Lung (tissue), 12 donors: ENCODE results near the gene RPRML. TPM values are rescaled to one million over a fixed set of nuclear protein-coding genes. Genes with fewer than 3 reads are reported as not detected.

ENCODE experiments used
- ATAC-seq: fragments of 200-7000 bp; cut with Tn5 transposase; one replicate; pipeline ENCODE4 v1.9.1; 2020; ENCODE audit warnings: moderate number of reproducible peaks; ENCODE audit not compliant: insufficient read depth, low FRiP score
- DNase-seq, 3 donors: peaks; one replicate each; pipeline ENCODE4 v3.0.0-alpha.2; 2013 to 2017
- H3K27ac ChIP-seq, 2 donors: one replicate each; pipeline ENCODE4 v1.5.1; 2013; ENCODE audit warnings: mild to moderate bottlenecking in 2 of 2, moderate library complexity in 2 of 2, control low read depth in 1 of 2, inconsistent platforms in 1 of 2, low read depth in 1 of 2, low read length in 1 of 2
- H3K27me3 ChIP-seq, 3 donors: one replicate each; pipeline ENCODE4 v1.5.1; 2013; ENCODE audit warnings: low read length in 2 of 3; ENCODE audit not compliant: control insufficient read depth in 3 of 3, insufficient read depth in 3 of 3
- H3K36me3 ChIP-seq, 4 donors: one replicate each; pipeline ENCODE4 v1.5.1; 2013; ENCODE audit warnings: low read length in 4 of 4, mild to moderate bottlenecking in 1 of 4, moderate library complexity in 1 of 4; ENCODE audit not compliant: control insufficient read depth in 4 of 4, insufficient read depth in 4 of 4
- H3K4me1 ChIP-seq, 5 donors: one replicate each; pipeline ENCODE4 v1.5.1; 2013; ENCODE audit warnings: low read length in 5 of 5, mild to moderate bottlenecking in 2 of 5, moderate library complexity in 1 of 5; ENCODE audit not compliant: control insufficient read depth in 5 of 5, insufficient read depth in 5 of 5
- H3K4me3 ChIP-seq: one replicate; pipeline ENCODE4 v1.5.1; 2013; ENCODE audit warnings: mild to moderate bottlenecking, control low read depth, moderate library complexity
- H3K9ac ChIP-seq, 2 donors: one replicate each; pipeline ENCODE4 v1.5.1; 2013; ENCODE audit warnings: low read length in 2 of 2, control low read depth in 1 of 2; ENCODE audit not compliant: insufficient read depth in 1 of 2
- H3K9me3 ChIP-seq, 4 donors: one replicate each; pipeline ENCODE4 v1.5.1; 2013; ENCODE audit warnings: low read length in 3 of 4, mild to moderate bottlenecking in 1 of 4, moderate library complexity in 1 of 4; ENCODE audit not compliant: control insufficient read depth in 4 of 4, insufficient read depth in 3 of 4
- CTCF ChIP-seq: IDR thresholded peaks from 2 replicates; pipeline ENCODE4 v1.5.1; 2012; ENCODE audit warnings: mild to moderate bottlenecking; ENCODE audit errors: control extremely low read depth, extremely low read depth
- WGBS, 2 donors: extraction: QIAGEN DNeasy Blood & Tissue Kit; methylation state at CpG; one replicate each; pipeline ENCODE4 v1.1.7; 2013; 5-methylcytosine and 5-hydroxymethylcytosine counted together
- polyA plus RNA-seq, 2 donors: library from polyadenylated mRNA; stranded (reverse); fragments of 200-250 nt; gene quantifications; one replicate each; pipeline ENCODE4 v1.2.1, GENCODE V29; 2013
- total RNA-seq, 2 donors: library from RNA; depleted of rRNA in 1 of 2; stranded (reverse); fragments of >200 nt in 1 of 2; gene quantifications; one replicate each; pipeline ENCODE4 v1.2.1, GENCODE V29; 2014 to 2021
- donor health status: control.
- donor health status: control.
- donor health status: Bipolar disorder and iron deficiency.
- donor health status: healthy.
- donor health status: DM: yes; HTN: yes; CAD: no.

RPRML gene
- total and polyA plus RNA-seq, 4 donors: 0.10 to 0.37 TPM; not detected in 2

DNA sequence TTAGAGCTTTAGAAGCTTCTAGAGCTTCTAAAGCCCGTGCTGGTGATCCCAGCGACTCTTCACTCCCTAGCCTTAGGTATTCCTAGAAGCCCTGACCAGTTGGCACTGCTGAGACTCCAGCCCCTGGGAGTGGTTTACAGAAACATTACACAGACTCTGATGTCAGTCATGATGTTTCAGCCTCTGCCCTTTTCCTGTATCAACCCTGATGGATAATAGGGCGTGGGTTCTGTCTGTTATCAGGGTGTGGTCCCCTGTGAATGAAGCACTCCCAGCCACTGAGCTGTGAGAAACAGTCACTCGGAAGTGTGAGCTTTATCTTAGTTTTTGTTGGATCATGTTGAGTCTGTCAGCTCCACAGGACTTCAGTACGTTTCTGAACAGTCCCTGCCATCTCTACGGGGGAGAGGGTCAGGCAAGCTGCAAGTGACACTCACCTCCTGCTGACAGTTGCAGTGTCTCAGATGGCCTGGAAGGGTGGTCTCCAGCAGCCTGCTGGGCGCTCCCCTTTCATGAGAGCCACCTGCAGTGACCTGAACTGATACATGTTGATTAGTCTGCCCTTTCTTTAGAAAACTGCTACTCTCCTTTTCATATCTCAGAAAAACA lies 43.3 kb downstream of the RPRML start:
- Histone ChIP-seq H3K4me1 (no peaks in the 10 kb centered on the region), H3K4me3 (no peak overlapping the region), H3K9ac (no peak overlapping the region), H3K36me3 (peaks cover 44 to 73% (median 62%) of the 10 kb centered on the region in 4 donors), H3K27me3 (no peaks in the 10 kb centered on the region), H3K9me3 (no peaks in the 10 kb centered on the region), H3K27ac (peak overlapping the region in 1 of 2 donors; percentile 0)
- TF ChIP-seq CTCF: no peak
- 70 to 81% methylated on average over 7 of the region's 7 CpGs for WGBS, 2 donors
- DNase-seq (no peak), ATAC-seq (peak; percentile 41)

DNA sequence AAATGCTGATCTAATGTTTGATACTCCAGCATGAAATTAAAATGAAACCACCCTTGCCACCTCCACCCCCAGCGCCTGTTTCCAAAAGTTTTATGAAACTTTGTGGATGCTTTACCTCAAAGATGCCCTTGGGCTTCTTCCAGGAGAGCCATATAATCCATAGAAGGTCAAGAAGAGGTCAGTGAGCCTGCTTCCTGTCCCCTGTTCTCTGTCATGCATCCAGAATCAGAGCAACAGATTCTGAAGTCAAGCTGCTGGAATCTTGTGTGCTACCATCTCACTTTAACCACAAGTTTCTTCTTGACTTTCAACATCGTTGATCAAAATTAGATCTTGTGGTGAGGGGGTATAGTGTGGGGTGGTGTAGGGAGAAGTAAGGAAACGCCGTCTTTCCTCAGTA lies 47.5 kb downstream of the RPRML start:
- no peak for TF ChIP-seq CTCF
- Histone ChIP-seq H3K4me1 (peaks cover 0 to 16% (median 0%) of the 10 kb centered on the region in 5 donors), H3K27me3 (no peaks in the 10 kb centered on the region), H3K4me3 (no peak overlapping the region), H3K9ac (no peak overlapping the region), H3K9me3 (peaks cover 0 to 2% (median 0%) of the 10 kb centered on the region in 4 donors), H3K27ac (no peak overlapping the region), H3K36me3 (peaks cover 31 to 51% (median 44%) of the 10 kb centered on the region in 4 donors)
- DNase-seq (no peak), ATAC-seq (no peak)
- WGBS, 2 donors: 85 to 94% methylated on average over 4 of the region's 4 CpGs

DNA sequence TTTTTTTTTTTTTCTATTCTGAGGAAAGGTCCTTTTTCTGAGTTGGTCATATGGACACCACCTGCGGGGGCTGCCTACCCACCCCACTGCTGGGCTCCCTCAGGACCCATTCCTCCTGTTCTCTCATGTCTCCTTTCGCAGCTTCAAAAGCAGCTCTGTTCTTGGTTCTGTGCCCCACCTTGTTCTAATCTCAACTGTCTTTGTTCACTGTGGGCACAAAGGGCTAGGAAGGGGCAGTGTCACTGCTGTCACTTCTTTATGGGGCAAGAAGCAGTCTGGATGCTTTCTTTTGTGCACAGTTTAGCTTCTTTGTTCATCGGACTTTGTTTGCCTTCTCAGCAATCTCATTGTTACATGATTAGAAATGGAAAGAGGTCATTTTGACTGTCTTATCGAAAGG lies 49.0 kb downstream of the RPRML start:
- no peak for TF ChIP-seq CTCF
- Histone ChIP-seq H3K4me1 (peaks cover 0 to 18% (median 5%) of the 10 kb centered on the region in 5 donors), H3K4me3 (no peak overlapping the region), H3K36me3 (peaks cover 18 to 39% (median 34%) of the 10 kb centered on the region in 4 donors), H3K9ac (no peak overlapping the region), H3K9me3 (peaks cover 0 to 2% (median 0%) of the 10 kb centered on the region in 4 donors), H3K27ac (peak overlapping the region in 1 of 2 donors; percentile 32), H3K27me3 (no peaks in the 10 kb centered on the region)
- 92 to 93% methylated on average over 4 of the region's 4 CpGs for WGBS, 2 donors
- DNase-seq (no peak), ATAC-seq (no peak)
